Fibroblast of pulmonary artery (primary cell): ENCODE results near the gene ZNF620.
A peak's percentile ranks its signal among the peaks of the same experiment; 100 is the strongest.
"Not testable (repeated sequence)": the region's sequence is repeated elsewhere in the genome, so short reads cannot be mapped to it uniquely, and the experiment has no call there.

Experiments used
- DNase-seq: peaks from one replicate; pipeline ENCODE4 v3.0.0-alpha.2; 2010; ENCODE audit warnings: low read depth
- H3K4me3 ChIP-seq: replicated peaks from 2 replicates; pipeline ENCODE4 v1.5.1; 2011; ENCODE audit warnings: low read depth, mild to moderate bottlenecking, control low read depth, low read length, moderate library complexity
- TF ChIP-seq, protein P1 (sequence below): IDR thresholded peaks from 2 replicates; pipeline ENCODE4 v1.5.1; 2011; ENCODE audit warnings: mild to moderate bottlenecking, control low read depth, low read length, inconsistent platforms; ENCODE audit errors: missing control alignments

Gene ZNF620

DNA sequence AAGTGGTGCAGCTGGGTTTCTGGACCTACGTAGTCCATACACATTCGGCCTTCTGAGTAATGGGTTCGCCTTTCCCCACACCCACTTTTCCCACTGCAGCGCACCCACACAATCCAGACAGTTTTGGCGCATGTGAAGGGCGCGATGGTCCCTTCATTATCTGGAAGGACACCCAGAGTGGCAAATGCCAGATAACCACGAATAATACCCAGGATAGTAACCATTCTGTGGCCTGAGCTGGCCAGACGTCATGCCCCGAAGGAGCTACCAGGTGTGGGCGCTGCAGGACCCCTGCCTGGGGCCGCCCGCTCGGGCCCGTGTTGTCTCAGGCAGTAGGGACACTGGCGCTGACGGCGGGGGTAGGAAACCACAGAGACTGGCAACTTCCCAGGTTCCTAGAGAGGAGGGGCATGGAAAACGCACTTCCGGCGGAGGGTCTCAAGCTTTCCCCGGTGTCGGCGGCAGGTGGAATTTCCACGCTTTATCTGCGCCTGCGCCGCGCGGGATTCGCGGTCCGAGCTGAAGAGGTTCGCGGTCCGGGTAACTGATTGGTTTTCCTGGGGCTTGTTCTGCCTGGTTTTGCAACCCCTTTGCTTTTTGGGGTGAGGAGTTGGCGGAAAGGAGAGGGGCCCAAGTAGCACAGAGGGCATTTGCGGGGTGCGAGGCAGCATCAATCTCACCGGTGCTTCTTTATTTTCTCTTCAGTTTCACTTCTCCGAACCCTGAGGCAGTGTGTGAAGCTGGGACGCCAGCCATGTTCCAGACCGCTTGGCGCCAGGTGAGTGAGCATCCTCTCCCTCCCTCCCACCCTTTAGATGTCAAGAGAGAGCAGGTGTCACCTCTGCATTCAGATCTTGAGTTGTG is at the start of gene ZNF620:
ZNF620 (plus strand) TSS at position 441 of the 864 bp plus-strand sequence; CDS start at position 755, 314 bp downstream.
- TF ChIP-seq, protein P1, sequence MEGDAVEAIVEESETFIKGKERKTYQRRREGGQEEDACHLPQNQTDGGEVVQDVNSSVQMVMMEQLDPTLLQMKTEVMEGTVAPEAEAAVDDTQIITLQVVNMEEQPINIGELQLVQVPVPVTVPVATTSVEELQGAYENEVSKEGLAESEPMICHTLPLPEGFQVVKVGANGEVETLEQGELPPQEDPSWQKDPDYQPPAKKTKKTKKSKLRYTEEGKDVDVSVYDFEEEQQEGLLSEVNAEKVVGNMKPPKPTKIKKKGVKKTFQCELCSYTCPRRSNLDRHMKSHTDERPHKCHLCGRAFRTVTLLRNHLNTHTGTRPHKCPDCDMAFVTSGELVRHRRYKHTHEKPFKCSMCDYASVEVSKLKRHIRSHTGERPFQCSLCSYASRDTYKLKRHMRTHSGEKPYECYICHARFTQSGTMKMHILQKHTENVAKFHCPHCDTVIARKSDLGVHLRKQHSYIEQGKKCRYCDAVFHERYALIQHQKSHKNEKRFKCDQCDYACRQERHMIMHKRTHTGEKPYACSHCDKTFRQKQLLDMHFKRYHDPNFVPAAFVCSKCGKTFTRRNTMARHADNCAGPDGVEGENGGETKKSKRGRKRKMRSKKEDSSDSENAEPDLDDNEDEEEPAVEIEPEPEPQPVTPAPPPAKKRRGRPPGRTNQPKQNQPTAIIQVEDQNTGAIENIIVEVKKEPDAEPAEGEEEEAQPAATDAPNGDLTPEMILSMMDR = peak; percentile 38
- H3K4me3 ChIP-seq = peak within 1 kb of the TSS; percentile 68
- DNase-seq = peak; percentile 65

DNA sequence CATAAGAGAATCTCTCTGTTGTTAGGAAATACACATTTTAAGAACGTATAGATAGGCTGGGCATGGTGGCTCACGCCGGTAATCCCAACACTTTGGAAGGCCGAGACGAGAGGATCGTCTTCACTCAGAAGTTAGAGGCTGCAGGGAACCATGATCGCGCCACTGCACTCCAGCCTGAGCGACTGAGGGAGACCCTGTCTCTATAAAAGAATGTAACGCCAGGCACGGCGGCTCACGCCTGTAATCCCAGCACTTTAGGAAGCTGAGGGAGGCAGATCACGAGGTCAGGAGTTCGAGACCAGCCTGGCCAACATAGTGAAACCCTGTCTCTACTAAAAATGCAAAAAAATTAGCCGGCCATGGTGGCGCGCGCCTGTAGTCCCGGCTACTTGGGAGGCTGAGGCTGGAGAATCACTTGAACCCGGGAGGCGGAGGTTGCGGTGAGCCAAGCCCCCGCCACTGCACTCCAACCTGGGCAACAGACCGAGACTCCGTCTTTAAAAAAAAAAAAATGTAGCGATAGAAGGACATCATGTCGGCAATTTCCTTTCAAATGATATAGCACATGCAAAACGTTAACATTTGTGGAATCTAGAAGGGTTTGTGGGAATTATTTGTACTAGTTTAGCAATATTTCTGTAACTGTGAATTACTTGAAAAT is 49.4 kb upstream of the ZNF620 start:
- DNase-seq = no peak
- peak overlapping the region; percentile 81 for H3K4me3 ChIP-seq
- TF ChIP-seq, protein P1 = no peak

DNA sequence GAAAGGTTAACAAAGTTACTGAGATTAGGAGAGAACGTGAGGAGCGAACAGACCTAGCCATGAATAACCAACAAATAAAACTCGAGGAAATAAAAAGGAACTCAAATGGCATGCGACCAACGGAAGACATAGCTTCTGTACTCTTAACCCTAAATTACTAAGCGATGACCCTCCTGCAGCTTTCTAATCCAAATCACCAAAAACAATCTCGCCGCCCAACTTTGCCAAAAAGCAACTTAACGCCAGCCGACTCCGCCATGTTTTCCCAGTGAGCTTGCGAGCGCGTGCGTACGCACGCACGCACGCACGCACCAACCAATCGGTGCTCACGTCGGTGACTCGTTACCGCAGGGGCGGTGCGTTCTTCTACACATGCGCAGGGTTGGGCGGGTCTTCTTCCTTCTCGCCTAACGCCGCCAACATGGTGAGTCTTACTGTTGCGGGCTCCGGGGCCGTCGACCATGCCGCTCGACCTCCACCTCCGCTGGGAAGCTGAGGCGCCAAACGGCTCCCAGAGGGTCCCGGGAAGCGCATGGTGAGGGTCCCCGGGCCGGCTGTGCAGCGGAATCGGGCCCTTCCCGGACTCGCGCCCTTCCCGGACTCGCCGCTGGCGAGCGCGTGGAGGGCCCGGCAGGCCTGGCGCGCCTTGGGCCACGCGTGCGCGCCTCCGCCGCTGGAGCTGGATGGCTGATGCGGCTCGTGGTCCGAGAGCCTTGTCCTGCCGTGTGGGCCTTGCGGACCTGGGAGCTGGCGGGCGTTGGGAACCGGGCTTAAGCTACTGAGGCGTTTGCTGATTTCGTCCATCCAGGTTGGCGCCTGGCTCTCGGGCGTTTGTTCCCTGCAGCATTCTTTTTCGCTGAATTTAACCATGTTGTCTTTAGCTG is 48.7 kb upstream of the ZNF620 start, which contains the start of gene RPL14:
RPL14 (plus strand) TSS at position 400 of the 884 bp plus-strand sequence; CDS start at position 533, 133 bp downstream.
- H3K4me3 ChIP-seq = peak within 1 kb of the TSS; percentile 81
- DNase-seq = peak; percentile 97
- TF ChIP-seq, protein P1 = no peak

DNA sequence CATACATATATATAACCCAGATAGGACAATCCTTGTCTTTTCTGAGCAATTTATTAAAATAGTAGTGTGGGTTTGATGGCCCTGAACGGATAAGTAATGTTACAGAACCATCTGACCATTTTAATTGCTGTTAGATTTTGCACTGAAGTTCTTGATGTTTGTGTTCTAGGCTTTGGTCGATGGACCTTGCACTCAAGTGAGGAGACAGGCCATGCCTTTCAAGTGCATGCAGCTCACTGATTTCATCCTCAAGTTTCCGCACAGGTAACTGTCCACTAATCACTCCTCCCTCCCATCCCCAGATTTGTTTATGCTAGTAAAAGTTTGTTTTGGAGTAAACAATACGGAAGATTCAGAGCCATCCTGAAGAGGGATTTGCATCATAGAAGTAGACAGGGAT is 47.4 kb upstream of the ZNF620 start:
- DNase-seq = no peak
- peak overlapping the region; percentile 81 for H3K4me3 ChIP-seq
- TF ChIP-seq, protein P1 = no peak

DNA sequence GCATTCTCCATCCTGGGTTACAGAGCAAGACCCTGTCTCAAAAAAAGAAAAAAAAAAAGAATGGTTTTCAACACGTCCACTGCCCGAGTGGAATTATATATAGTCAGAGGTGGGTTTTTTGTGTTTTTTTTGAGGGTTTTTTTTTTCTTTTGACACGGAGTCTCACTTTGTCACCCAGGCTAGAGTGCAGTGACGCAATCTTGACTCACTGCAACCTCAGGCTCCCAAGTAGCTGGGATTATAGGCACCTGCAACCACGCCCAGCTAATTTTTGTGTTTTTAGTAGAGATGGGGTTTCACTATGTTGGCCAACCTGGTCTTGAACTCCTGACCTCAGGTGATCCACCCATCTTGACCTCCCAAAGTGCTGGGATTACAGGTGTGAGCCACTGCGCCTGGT is 45.4 kb upstream of the ZNF620 start:
- DNase-seq, H3K4me3 ChIP-seq: not testable (repeated sequence)

DNA sequence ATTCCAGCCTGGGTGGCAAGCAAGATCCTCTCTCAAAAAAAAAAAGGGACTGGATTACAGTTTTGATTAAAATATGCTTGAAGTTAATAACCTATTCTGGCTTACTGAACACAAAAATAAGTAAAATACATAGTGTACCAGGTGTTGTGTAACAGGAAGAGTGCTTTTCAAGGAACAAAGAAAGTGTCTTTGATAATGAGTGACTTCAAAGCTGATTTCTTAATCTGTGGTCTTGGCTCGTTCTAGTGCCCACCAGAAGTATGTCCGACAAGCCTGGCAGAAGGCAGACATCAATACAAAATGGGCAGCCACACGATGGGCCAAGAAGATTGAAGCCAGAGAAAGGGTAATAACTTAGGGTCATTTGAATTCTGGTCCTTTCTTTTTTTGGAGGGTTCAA is 44.7 kb upstream of the ZNF620 start:
- no peak overlapping the region for H3K4me3 ChIP-seq
- DNase-seq = no peak
- TF ChIP-seq, protein P1 = no peak

DNA sequence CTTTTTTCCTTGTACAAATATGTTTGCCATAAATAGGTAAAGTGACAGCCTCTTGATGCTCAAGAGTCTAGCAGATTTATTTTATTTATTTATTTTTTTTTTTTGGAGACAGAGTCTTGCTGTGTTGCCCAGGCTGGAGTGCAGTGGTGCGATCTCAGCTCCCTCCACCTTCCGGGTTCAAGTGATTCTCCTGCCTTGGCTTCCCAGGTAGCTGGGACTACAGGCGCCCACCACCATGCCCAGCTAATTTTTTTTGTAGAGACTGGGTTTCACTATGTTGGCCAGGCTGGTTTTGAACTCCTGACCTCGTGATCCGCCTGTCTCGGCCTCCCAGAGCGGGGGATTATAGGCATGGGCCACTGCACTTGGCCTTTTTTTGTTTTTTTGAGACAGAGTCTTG is 43.0 kb upstream of the ZNF620 start:
- H3K4me3 ChIP-seq, DNase-seq: not testable (repeated sequence)
